HepG2 (cell line): Measurements from ENCODE around the gene SETD1A. TPM values are rescaled to one million over a fixed set of nuclear protein-coding genes. Genes with fewer than 3 reads are reported as not detected.

ENCODE experiments used
- EZH2 ChIP-seq: conservative IDR thresholded peaks from 2 replicates; pipeline ENCODE4 v1.6.1; 2012; ENCODE audit warnings: mild to moderate bottlenecking, low read depth, low read length, moderate library complexity
- YY1 ChIP-seq: IDR thresholded peaks from 2 replicates; pipeline ENCODE4 v1.6.1; 2011; ENCODE audit warnings: low read length, low read depth, moderate library complexity, mild to moderate bottlenecking; ENCODE audit not compliant: insufficient read depth, insufficient replicate concordance
- ZNF121 ChIP-seq: sonication (generic); formaldehyde crosslinking; IDR thresholded peaks from 2 replicates; pipeline ENCODE4 v1.5.0; 2020; ENCODE audit warnings: mild to moderate bottlenecking, missing genetic modification reagents
- ZNF124 ChIP-seq: sonication (generic); formaldehyde crosslinking; IDR thresholded peaks from 2 replicates; pipeline ENCODE4 v1.4.0; 2020; ENCODE audit warnings: missing genetic modification reagents
- ZNF235 ChIP-seq: sonication (generic); formaldehyde crosslinking; IDR thresholded peaks from 2 replicates; pipeline ENCODE4 v1.8.1; 2023; ENCODE audit warnings: mild to moderate bottlenecking, missing genetic modification reagents, borderline replicate concordance
- ZNF569 ChIP-seq: sonication (generic); formaldehyde crosslinking; IDR thresholded peaks from 2 replicates; pipeline ENCODE4 v1.5.0; 2020; ENCODE audit warnings: mild to moderate bottlenecking, missing genetic modification reagents, moderate library complexity, borderline replicate concordance
- ZNF724P ChIP-seq: sonication (generic); formaldehyde crosslinking; IDR thresholded peaks from 2 replicates; pipeline ENCODE4 v1.8.0; 2022; ENCODE audit warnings: missing genetic modification reagents, borderline replicate concordance
- ZNF839 ChIP-seq: sonication (generic); formaldehyde crosslinking; IDR thresholded peaks from 2 replicates; pipeline ENCODE4 v1.4.0; 2020; ENCODE audit warnings: missing genetic modification reagents, mild to moderate bottlenecking, borderline replicate concordance
- ZSCAN12 ChIP-seq: sonication (generic); formaldehyde crosslinking; IDR thresholded peaks from 2 replicates; pipeline ENCODE4 v1.9.0; 2021; ENCODE audit warnings: mild to moderate bottlenecking, missing genetic modification reagents
- polyA plus RNA-seq, 8 experiments: library from polyadenylated mRNA; depleted of rRNA in 3 of 8; stranded (reverse) in 7 of 8; unstranded in 1 of 8; fragments of >200 nt; fragmentation: Illumina TruSeq in 4 of 8; extraction: Trizol in 4 of 8; gene quantifications; 2 replicates each; pipeline versions ENCODE4 v1.2.1 to v1.2.3, GENCODE V29; 2011 to 2016; ENCODE audit warnings: low read depth in 4 of 8, missing spikeins in 1 of 8, mixed read lengths in 1 of 8; ENCODE audit not compliant: insufficient read depth in 1 of 8
- total RNA-seq, 5 experiments: library from RNA; depleted of rRNA; stranded (reverse); fragments of >200 nt; fragmentation: Illumina TruSeq; extraction: Trizol; gene quantifications; 2 replicates each; pipeline ENCODE4 v1.2.3, GENCODE V29; 2016; ENCODE audit warnings: low read depth in 1 of 5
- TF ChIP-seq, protein P1 (sequence below): sonication (generic); formaldehyde crosslinking; conservative IDR thresholded peaks from 2 replicates; pipeline ENCODE4 v1.8.0; 2022; ENCODE audit warnings: missing genetic modification reagents
- TF ChIP-seq, protein P2 (sequence below): sonication (generic); formaldehyde crosslinking; IDR thresholded peaks from 2 replicates; pipeline ENCODE4 v1.4.0; 2020; ENCODE audit warnings: missing genetic modification reagents, borderline replicate concordance
- TF ChIP-seq, protein P3 (sequence below): sonication (generic); formaldehyde crosslinking; IDR thresholded peaks from 2 replicates; pipeline ENCODE4 v1.4.0; 2020; ENCODE audit warnings: missing genetic modification reagents, mild to moderate bottlenecking, borderline replicate concordance
- TF ChIP-seq, protein P4 (sequence below): sonication (generic); formaldehyde crosslinking; conservative IDR thresholded peaks from 2 replicates; pipeline ENCODE4 v1.8.0; 2022; ENCODE audit warnings: low read depth, missing genetic modification reagents
- TF ChIP-seq, protein P5 (sequence below): IDR thresholded peaks from 2 replicates; pipeline ENCODE4 v1.6.1; 2012; ENCODE audit warnings: low read depth, low read length, improper control_type of control experiment

The SETD1A gene
- total and polyA plus RNA-seq, 2 of the 13 experiments (the other 11 are each of a cell fraction or from before 2014, with no cell fraction given): 3.8 to 5.6 TPM

DNA sequence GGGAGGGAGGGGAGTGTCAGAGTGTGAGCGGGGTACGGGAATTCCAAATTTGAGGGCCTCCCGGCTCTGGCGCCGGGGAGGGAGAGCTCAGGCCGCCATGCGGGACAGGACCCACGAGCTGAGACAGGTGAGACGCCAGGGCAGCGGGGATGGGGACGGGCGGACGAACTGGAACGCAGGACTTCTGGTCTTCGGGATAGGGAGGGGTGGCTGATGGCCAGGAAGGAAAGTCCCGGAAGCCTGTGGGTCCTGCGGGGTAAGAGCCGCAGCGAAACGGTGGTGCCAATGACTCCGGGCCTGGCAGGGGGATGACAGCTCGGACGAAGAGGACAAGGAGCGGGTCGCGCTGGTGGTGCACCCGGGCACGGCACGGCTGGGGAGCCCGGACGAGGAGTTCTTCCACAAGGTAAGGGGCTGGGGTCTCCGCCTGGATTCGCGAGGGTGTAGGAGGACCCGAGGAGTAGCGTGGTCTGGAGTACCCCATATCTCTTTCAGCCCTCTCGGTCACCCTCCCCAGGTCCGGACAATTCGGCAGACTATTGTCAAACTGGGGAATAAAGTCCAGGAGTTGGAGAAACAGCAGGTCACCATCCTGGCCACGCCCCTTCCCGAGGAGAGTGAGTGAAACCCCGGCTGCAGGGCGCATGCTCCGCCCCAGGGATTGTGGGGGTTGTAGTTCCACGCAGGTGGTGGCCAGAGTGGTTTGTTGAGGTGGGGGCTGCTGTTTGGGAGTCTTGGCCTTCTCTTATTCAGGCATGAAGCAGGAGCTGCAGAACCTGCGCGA is 76.3 kb downstream of the SETD1A start (continued):
- TF ChIP-seq, protein P1, sequence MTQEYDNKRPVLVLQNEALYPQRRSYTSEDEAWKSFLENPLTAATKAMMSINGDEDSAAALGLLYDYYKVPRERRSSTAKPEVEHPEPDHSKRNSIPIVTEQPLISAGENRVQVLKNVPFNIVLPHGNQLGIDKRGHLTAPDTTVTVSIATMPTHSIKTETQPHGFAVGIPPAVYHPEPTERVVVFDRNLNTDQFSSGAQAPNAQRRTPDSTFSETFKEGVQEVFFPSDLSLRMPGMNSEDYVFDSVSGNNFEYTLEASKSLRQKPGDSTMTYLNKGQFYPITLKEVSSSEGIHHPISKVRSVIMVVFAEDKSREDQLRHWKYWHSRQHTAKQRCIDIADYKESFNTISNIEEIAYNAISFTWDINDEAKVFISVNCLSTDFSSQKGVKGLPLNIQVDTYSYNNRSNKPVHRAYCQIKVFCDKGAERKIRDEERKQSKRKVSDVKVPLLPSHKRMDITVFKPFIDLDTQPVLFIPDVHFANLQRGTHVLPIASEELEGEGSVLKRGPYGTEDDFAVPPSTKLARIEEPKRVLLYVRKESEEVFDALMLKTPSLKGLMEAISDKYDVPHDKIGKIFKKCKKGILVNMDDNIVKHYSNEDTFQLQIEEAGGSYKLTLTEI (CRISPR knock-in tag): no peak
- peak; percentile 47; the same call in 1 of the 2 replicates for TF ChIP-seq ZNF121 (CRISPR knock-in tag)
- peak; percentile 62; the same call in 1 of the 2 replicates for TF ChIP-seq ZNF839 (CRISPR knock-in tag)
- no peak; the same call in 1 of the 2 replicates for TF ChIP-seq ZNF724P (CRISPR knock-in tag)
- no peak for TF ChIP-seq YY1
- peak; percentile 89 for TF ChIP-seq ZNF124 (CRISPR knock-in tag)
- TF ChIP-seq, protein P2, sequence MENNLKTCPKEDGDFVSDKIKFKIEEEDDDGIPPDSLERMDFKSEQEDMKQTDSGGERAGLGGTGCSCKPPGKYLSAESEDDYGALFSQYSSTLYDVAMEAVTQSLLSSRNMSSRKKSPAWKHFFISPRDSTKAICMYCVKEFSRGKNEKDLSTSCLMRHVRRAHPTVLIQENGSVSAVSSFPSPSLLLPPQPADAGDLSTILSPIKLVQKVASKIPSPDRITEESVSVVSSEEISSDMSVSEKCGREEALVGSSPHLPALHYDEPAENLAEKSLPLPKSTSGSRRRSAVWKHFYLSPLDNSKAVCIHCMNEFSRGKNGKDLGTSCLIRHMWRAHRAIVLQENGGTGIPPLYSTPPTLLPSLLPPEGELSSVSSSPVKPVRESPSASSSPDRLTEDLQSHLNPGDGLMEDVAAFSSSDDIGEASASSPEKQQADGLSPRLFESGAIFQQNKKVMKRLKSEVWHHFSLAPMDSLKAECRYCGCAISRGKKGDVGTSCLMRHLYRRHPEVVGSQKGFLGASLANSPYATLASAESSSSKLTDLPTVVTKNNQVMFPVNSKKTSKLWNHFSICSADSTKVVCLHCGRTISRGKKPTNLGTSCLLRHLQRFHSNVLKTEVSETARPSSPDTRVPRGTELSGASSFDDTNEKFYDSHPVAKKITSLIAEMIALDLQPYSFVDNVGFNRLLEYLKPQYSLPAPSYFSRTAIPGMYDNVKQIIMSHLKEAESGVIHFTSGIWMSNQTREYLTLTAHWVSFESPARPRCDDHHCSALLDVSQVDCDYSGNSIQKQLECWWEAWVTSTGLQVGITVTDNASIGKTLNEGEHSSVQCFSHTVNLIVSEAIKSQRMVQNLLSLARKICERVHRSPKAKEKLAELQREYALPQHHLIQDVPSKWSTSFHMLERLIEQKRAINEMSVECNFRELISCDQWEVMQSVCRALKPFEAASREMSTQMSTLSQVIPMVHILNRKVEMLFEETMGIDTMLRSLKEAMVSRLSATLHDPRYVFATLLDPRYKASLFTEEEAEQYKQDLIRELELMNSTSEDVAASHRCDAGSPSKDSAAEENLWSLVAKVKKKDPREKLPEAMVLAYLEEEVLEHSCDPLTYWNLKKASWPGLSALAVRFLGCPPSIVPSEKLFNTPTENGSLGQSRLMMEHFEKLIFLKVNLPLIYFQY (CRISPR knock-in tag): peak; percentile 69; the same call in 1 of the 2 replicates
- TF ChIP-seq, protein P3, sequence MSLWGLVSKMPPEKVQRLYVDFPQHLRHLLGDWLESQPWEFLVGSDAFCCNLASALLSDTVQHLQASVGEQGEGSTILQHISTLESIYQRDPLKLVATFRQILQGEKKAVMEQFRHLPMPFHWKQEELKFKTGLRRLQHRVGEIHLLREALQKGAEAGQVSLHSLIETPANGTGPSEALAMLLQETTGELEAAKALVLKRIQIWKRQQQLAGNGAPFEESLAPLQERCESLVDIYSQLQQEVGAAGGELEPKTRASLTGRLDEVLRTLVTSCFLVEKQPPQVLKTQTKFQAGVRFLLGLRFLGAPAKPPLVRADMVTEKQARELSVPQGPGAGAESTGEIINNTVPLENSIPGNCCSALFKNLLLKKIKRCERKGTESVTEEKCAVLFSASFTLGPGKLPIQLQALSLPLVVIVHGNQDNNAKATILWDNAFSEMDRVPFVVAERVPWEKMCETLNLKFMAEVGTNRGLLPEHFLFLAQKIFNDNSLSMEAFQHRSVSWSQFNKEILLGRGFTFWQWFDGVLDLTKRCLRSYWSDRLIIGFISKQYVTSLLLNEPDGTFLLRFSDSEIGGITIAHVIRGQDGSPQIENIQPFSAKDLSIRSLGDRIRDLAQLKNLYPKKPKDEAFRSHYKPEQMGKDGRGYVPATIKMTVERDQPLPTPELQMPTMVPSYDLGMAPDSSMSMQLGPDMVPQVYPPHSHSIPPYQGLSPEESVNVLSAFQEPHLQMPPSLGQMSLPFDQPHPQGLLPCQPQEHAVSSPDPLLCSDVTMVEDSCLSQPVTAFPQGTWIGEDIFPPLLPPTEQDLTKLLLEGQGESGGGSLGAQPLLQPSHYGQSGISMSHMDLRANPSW (CRISPR knock-in tag): no peak
- TF ChIP-seq ZNF569 (CRISPR knock-in tag): no peak
- TF ChIP-seq, protein P4, sequence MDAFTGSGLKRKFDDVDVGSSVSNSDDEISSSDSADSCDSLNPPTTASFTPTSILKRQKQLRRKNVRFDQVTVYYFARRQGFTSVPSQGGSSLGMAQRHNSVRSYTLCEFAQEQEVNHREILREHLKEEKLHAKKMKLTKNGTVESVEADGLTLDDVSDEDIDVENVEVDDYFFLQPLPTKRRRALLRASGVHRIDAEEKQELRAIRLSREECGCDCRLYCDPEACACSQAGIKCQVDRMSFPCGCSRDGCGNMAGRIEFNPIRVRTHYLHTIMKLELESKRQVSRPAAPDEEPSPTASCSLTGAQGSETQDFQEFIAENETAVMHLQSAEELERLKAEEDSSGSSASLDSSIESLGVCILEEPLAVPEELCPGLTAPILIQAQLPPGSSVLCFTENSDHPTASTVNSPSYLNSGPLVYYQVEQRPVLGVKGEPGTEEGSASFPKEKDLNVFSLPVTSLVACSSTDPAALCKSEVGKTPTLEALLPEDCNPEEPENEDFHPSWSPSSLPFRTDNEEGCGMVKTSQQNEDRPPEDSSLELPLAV (CRISPR knock-in tag): no peak
- TF ChIP-seq ZSCAN12 (CRISPR knock-in tag): 0 out of 2 replicates have a peak, but pooled peaks have one; percentile 35
- peak; percentile 91; the same call in 1 of the 2 replicates for TF ChIP-seq ZNF235 (CRISPR knock-in tag)
- no peak for TF ChIP-seq EZH2
- TF ChIP-seq, protein P5, sequence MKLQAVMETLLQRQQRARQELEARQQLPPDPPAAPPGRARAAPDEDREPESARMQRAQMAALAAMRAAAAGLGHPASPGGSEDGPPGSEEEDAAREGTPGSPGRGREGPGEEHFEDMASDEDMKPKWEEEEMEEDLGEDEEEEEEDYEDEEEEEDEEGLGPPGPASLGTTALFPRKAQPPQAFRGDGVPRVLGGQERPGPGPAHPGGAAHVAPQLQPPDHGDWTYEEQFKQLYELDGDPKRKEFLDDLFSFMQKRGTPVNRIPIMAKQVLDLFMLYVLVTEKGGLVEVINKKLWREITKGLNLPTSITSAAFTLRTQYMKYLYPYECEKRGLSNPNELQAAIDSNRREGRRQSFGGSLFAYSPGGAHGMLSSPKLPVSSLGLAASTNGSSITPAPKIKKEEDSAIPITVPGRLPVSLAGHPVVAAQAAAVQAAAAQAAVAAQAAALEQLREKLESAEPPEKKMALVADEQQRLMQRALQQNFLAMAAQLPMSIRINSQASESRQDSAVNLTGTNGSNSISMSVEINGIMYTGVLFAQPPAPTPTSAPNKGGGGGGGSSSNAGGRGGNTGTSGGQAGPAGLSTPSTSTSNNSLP: no peak
